Measurements from ENCODE around the gene USP35. TPM values are rescaled to one million over a fixed set of nuclear protein-coding genes. Genes with fewer than 3 reads are reported as not detected.

Gene USP35, protein sequence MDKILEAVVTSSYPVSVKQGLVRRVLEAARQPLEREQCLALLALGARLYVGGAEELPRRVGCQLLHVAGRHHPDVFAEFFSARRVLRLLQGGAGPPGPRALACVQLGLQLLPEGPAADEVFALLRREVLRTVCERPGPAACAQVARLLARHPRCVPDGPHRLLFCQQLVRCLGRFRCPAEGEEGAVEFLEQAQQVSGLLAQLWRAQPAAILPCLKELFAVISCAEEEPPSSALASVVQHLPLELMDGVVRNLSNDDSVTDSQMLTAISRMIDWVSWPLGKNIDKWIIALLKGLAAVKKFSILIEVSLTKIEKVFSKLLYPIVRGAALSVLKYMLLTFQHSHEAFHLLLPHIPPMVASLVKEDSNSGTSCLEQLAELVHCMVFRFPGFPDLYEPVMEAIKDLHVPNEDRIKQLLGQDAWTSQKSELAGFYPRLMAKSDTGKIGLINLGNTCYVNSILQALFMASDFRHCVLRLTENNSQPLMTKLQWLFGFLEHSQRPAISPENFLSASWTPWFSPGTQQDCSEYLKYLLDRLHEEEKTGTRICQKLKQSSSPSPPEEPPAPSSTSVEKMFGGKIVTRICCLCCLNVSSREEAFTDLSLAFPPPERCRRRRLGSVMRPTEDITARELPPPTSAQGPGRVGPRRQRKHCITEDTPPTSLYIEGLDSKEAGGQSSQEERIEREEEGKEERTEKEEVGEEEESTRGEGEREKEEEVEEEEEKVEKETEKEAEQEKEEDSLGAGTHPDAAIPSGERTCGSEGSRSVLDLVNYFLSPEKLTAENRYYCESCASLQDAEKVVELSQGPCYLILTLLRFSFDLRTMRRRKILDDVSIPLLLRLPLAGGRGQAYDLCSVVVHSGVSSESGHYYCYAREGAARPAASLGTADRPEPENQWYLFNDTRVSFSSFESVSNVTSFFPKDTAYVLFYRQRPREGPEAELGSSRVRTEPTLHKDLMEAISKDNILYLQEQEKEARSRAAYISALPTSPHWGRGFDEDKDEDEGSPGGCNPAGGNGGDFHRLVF
- total RNA-seq: 10 to 100 TPM in 4 of 8 experiments, 1 to 10 TPM in 4; 4.3 to 13.4 (median 9.9) TPM

DNA sequence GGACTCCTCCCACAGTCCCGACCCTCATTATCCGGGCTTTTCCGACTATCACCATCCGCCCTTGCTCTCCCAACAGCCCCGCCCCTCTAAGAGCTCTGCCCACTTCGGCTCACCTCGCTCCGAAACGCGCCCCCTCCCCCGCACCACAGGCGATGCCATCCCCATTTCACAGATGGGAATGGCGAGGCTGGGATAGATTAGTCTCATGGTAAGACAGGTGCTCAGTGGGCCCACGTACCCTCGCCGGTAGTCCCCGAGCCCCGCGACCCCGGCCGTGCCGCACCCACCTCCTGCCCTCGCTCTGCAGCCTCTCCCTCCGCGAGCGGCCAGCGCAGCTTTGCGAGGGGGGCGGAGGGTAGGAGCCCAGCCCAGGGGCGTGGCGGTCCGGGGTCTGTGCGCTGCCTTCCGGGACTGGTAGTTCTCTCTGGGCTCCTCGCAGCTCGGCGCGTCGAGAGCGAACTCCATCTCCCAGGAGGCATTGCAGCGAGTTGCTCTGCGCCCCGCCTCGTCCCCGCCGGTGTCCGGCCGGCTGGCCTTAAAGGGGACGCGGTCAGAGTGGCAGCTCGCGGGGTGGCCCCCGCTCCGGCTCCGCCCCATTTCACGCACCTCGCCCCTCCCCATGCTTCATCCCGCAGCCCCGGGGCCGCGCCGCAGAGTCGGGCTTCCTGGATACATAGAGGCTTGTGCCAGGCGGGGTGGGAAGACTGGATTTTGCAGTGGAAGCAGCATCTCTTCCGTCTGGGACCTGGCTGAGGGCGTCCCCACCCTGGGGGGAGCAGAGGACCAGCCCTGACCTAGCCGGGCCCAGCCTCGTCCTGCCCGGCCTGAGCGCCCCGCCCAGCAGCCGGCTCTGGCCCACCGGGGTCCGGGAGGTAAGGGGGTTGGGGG, at the start of gene USP35, which contains the start of gene KCTD21:
Gene USP35, plus strand, starts transcription at position 634 of the 888 bp plus-strand sequence. CDS start 7,327 bp downstream, outside the sequence.
Gene KCTD21, minus strand, starts transcription at position 341 of the 888 bp plus-strand sequence. CDS start 14,072 bp downstream, outside the sequence.
- Histone ChIP-seq H3K4me1 (replicated peaks in 1 of 2) (peaks cover 14 to 21% of the 10 kb centered on the region in 2 donors), H3K4me3 (peak within 1 kb of the TSS; percentile 66 to 95 (median 80)), H3K27ac (no peak within 1 kb of the TSS)
- ATAC-seq (replicated peaks in 6 of 8): peak; percentile 88 to 96 (median 94)
- in situ Hi-C loops (cut with MboI; ENCODE audit: low pct_unique_long_range_greater_than_20kb in 2 of 9, low sequenced_read_pairs in 9 of 9, unreplicated experiment in 9 of 9): no loop called here
- WGBS, 10 experiments: 0 to 3% methylated on average over 2 to 8 of the region's 74 CpGs; no CpG with 5 or more reads in 8 of the 10 experiments

- peak; percentile 92 to 100 (median 98) for ATAC-seq (replicated peaks in 6 of 8)
- 0 to 29% (median 2%) methylated on average over 4 to 30 of the region's 52 CpGs for WGBS, 10 experiments
- peak within 1 kb of the TSS; percentile 70 to 91 (median 81) for H3K4me3 ChIP-seq
- H3K4me1 ChIP-seq (replicated peaks in 1 of 2): peaks cover 0 to 6% of the 10 kb centered on the region in 2 donors
- in situ Hi-C loops (cut with MboI; ENCODE audit: low pct_unique_long_range_greater_than_20kb in 2 of 9, low sequenced_read_pairs in 9 of 9, unreplicated experiment in 9 of 9): no loop called here
- peak within 1 kb of the TSS; percentile 67 to 88 for H3K27ac ChIP-seq
Measured at GRCh38 chr11:78139422-78140391, 49.0 kb upstream of the USP35 start, which contains the start of gene ALG8. TSS of gene ALG8 (minus strand) at chr11:78139626. CDS start at chr11:78139588, 38 bp downstream.

GRCh38 chr11:78140392-78141077, 48.2 kb upstream of the USP35 start:
- no peak overlapping the region for H3K27ac ChIP-seq
- ATAC-seq (replicated peaks in 6 of 8): no peak
- H3K4me1 ChIP-seq (replicated peaks in 1 of 2): peaks cover 0 to 6% of the 10 kb centered on the region in 2 donors
- in situ Hi-C loops (cut with MboI; ENCODE audit: low pct_unique_long_range_greater_than_20kb in 2 of 9, low sequenced_read_pairs in 9 of 9, unreplicated experiment in 9 of 9): no loop called here
- 20 to 90% (median 64%) methylated on average over 1 to 17 of the region's 17 CpGs for WGBS, 10 experiments
- H3K4me3 ChIP-seq: peak overlapping the region in 4 of 5 donors; percentile 70 to 91 (median 82)

GRCh38 chr11:78145511-78146025, 43.2 kb upstream of the USP35 start:
- H3K27ac ChIP-seq: no peak overlapping the region
- ATAC-seq (replicated peaks in 6 of 8): peak in 1 of 8 experiments; percentile 41
- in situ Hi-C loops (cut with MboI; ENCODE audit: low pct_unique_long_range_greater_than_20kb in 2 of 9, low sequenced_read_pairs in 9 of 9, unreplicated experiment in 9 of 9): no loop called here
- H3K4me3 ChIP-seq: no peak overlapping the region
- no peaks in the 10 kb centered on the region for H3K4me1 ChIP-seq (replicated peaks in 1 of 2)
- 60 to 100% (median 83%) methylated on average over 1 of the region's 1 CpG; no CpG with 5 or more reads in 6 of the 10 experiments for WGBS, 10 experiments

- in situ Hi-C loops (cut with MboI; ENCODE audit: low pct_unique_long_range_greater_than_20kb in 2 of 9, low sequenced_read_pairs in 9 of 9, unreplicated experiment in 9 of 9): no loop called here
Measured at GRCh38 chr11:78147807-78148206, 40.9 kb upstream of the USP35 start.

DNA sequence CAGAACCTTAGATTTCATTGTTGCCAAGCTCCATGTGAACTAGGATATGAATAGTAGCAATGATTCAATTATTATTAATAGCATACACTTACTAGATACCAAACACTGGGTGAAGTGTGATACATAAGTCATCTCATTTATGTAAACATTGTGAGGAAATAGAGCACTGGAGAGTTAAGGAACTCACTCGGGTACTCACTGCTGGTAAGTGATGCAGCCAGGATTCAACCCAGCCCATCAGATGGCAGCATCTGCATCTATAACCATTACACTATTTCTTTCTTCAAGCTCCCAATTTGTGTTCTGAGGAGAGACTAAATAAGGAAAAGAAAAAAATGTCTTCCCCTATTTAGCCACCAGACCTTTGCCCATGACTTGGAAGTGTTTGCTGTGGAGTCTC, 39.1 kb upstream of the USP35 start:
- Histone ChIP-seq H3K4me1 (replicated peaks in 1 of 2) (peaks cover 5 to 6% of the 10 kb centered on the region in 2 donors), H3K27ac (no peak overlapping the region), H3K4me3 (no peak overlapping the region)
- WGBS, 10 experiments: 13 to 100% (median 60%) methylated on average over 1 of the region's 1 CpG; no CpG with 5 or more reads in 5 of the 10 experiments
- peak in 3 of 8 experiments; percentile 27 to 72 (median 36) for ATAC-seq (replicated peaks in 6 of 8)
- in situ Hi-C loops (cut with MboI; ENCODE audit: low pct_unique_long_range_greater_than_20kb in 2 of 9, low sequenced_read_pairs in 9 of 9, unreplicated experiment in 9 of 9): no loop called here

More at GRCh38 chr11:78147807-78148206, 40.9 kb upstream of the USP35 start:
- no peaks in the 10 kb centered on the region for H3K4me1 ChIP-seq (replicated peaks in 1 of 2)
- WGBS, 10 experiments: 60 to 100% (median 93%) methylated on average over 1 to 2 of the region's 2 CpGs; no CpG with 5 or more reads in 3 of the 10 experiments
- H3K27ac ChIP-seq: no peak overlapping the region
- no peak overlapping the region for H3K4me3 ChIP-seq
- ATAC-seq (replicated peaks in 6 of 8): no peak

- peaks cover 5 to 6% of the 10 kb centered on the region in 2 donors for H3K4me1 ChIP-seq (replicated peaks in 1 of 2)
- 83 to 100% (median 100%) methylated on average over 1 to 3 of the region's 4 CpGs; no CpG with 5 or more reads in 4 of the 10 experiments for WGBS, 10 experiments
- in situ Hi-C loops (cut with MboI; ENCODE audit: low pct_unique_long_range_greater_than_20kb in 2 of 9, low sequenced_read_pairs in 9 of 9, unreplicated experiment in 9 of 9): no loop called here
- no peak overlapping the region for H3K4me3 ChIP-seq
- no peak overlapping the region for H3K27ac ChIP-seq
- ATAC-seq (replicated peaks in 6 of 8): no peak
Measured at GRCh38 chr11:78150346-78150745, 38.4 kb upstream of the USP35 start.

GRCh38 chr11:78150754-78151153, 38.0 kb upstream of the USP35 start:
- in situ Hi-C loops (cut with MboI; ENCODE audit: low pct_unique_long_range_greater_than_20kb in 2 of 9, low sequenced_read_pairs in 9 of 9, unreplicated experiment in 9 of 9): no loop called here
- ATAC-seq (replicated peaks in 6 of 8): no peak
- peaks cover 5 to 6% of the 10 kb centered on the region in 2 donors for H3K4me1 ChIP-seq (replicated peaks in 1 of 2)

DNA sequence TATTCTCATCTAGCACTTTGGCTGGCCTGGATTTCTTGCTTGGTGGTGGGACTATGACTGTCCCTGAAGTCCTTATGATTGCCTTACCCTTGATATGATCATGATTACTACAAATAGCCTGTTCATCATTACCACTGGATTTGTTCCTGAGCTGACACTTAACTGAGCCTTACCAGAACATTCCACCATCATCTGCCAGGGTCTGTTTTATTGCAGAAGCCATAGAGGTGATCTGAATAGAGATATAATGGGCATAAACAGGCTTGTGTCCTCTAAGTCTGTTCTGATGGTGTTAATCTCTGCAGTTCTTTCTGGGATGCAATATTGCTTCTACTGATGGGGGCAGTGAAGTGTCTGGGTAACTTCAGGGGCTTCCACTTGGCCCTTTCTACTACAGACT, 36.9 kb upstream of the USP35 start:
- no peak for ATAC-seq (replicated peaks in 6 of 8)
- in situ Hi-C loops (cut with MboI; ENCODE audit: low pct_unique_long_range_greater_than_20kb in 2 of 9, low sequenced_read_pairs in 9 of 9, unreplicated experiment in 9 of 9): no loop called here
- peaks cover 12 to 13% of the 10 kb centered on the region in 2 donors for H3K4me1 ChIP-seq (replicated peaks in 1 of 2)
- no peak overlapping the region for H3K27ac ChIP-seq
- no peak overlapping the region for H3K4me3 ChIP-seq

More at GRCh38 chr11:78150754-78151153, 38.0 kb upstream of the USP35 start:
- H3K27ac ChIP-seq: no peak overlapping the region
- no peak overlapping the region for H3K4me3 ChIP-seq

DNA sequence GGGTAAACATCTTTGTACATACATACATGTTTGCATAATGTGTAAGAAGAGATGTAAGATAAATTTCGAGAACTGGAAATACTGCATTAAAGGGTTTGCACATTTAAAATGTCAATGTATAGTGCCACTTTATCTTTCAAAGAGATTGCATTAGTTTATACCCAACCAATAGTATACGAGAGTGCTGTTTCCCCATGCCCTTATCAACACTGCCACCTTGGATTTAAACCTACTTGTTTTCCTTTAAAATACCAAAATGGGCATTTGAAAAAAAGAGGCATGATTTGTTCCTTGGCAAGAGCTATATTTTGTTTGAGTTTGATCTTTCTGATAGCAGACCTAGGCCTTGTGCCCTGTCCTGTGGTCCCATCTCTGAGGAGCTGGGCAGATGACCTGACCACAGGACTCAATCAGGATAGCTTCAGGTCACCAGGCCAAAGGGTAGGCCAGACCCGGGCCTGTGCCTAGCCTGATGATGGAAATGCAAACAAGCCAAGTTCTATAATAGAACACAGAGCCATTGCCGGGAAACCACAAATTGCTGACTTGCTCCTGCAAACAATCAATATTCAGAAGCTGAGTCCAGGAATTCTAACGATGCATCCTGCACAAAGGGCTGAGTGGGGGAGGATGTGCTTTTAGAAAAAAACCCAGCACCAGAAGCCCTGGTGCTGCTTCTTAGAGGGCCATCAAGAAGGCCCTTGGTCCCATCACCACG, 32.4 kb upstream of the USP35 start:
- in situ Hi-C loops (cut with MboI; ENCODE audit: low pct_unique_long_range_greater_than_20kb in 2 of 9, low sequenced_read_pairs in 9 of 9, unreplicated experiment in 9 of 9): no loop called here
- ATAC-seq (replicated peaks in 6 of 8): peak; percentile 48 to 94 (median 80)
- 0 to 82% (median 51%) methylated on average over 1 to 4 of the region's 6 CpGs for WGBS, 10 experiments
- Histone ChIP-seq H3K27ac (peak overlapping the region in 1 of 2 donors; percentile 56), H3K4me1 (replicated peaks in 1 of 2) (peaks cover 14 to 15% of the 10 kb centered on the region in 2 donors), H3K4me3 (no peak overlapping the region)
